NCI-H146 treated with DMSO at 0.1 percent for 48 hours (cell line): ENCODE measurements around the gene COL4A2.

Experiments
- DNase-seq: peaks from one replicate; lab custom pipeline; 2025; ENCODE audit not compliant: unreplicated experiment; lab: John Stamatoyannopoulos, UW

COL4A2 gene

DNA sequence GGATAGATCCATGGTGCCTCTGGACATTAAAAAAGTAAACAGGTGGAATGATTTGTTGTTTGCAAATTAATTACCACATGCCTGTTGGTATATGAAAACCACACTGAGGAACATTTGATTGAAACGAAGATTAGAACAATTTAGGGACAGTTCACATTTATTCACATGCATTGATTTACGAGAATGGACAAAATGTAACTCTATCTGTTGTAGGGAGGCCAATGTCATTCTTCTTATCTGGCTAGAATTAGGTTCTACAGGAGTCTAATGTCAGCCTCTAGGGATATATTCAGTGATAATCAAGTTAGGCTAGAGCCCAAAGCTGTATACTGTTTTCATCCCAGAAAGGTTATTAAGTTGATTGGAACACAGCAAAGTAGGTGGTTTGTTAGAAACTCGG is 125.4 kb downstream of the COL4A2 start:
- DNase-seq = no peak

DNA sequence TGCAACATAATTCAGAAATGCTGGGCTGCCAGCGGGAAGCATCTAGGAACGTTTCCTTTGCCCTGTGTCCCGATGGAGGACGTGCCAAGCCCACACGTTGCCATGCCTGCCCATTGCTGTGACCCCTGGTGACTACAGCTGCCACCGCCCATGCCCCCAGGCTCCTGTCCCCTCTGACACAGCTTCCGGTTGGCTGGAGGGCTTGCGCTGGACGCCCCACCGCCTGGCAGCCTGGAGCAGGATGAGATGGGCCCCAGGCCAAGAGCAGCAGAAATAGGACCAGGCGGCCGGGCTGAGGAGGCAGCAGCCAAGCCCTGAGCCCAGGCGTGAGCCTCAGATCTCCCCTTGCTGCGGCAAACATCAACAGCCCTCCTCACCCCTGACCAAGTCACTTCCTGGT is 125.9 kb downstream of the COL4A2 start:
- no peak for DNase-seq

DNA sequence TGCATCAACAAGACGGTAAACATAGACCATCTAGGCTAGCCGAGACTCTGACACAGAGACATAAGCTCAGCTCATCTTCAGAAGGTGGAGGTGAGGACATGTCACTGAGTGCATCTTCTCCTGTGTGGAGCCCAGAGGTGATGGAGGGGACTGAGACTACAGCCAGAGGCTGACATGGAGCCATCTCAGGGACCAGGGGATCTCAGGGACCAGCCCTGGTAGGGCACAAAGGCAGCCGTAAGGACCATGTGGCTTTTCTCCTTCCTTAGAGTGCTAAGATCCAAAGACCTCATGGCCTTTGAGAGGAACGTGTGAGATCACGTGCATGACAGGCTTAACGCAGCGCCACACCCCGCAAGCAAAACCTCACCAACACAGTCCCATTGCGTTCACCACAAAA is 127.5 kb downstream of the COL4A2 start:
- no peak for DNase-seq

DNA sequence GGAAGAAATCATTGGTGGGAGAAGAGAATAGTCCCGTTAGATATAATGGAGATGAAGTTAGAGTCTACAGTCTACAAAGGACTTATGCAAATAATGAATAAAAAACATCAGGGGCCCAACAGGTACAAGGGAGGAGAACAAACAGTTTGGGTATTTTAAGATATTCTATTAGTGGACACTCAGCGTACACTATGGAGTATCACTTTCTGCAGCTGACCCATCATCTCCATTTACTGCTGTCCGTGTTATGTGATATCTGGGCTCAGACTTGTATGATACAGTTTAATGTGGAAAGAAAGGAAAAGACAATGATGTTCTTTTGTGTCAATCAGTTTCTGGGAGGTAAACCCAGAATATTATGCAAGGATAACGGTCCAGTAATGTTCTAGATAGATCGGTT is 128.2 kb downstream of the COL4A2 start:
- DNase-seq = no peak

DNA sequence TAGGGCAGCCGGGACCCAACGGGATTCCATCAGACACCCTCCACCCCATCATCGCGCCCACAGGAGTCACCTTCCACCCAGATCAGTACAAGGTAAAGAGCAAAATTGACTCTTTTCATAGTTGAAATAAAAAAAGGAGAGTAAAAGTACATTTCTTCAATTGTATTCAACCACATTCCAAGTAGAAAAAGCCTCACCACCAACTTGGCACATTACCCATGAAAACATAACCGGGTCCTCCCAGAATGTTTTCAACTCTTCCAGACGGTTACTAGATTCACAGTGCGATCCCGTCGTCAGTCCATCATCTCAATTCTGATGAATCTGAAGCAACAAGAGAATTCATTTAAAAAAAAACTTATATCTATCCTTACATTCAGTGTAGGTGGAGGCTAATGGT is 129.2 kb downstream of the COL4A2 start:
- DNase-seq = no peak

DNA sequence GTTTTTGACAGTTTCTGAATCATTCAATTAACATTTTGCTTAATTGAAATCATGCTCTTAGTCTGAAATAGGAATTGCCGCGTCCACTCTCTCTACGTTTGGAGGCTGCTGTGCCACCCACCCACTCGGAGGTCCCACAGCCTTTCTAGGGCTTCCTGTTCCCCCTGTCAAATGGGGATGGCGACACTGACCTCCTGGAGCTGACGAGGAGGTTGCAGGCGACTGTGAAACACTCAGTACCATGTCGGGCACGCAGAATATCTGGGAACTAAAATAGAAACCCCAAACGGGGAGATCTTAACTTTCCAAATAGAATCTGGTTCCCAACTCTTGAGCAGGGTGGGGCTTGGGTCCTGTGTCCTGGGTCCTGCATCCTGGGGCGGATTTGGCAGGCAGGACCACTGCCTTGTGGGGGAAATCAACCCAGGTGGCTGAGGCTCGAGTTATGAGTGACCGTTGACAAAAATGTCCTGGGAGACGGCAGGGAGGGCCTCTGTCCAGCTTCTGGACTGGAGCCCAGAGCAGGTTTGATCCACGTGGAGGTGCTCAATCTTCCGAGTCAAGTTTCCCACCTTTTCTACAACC is 129.8 kb downstream of the COL4A2 start:
- DNase-seq = no peak

DNA sequence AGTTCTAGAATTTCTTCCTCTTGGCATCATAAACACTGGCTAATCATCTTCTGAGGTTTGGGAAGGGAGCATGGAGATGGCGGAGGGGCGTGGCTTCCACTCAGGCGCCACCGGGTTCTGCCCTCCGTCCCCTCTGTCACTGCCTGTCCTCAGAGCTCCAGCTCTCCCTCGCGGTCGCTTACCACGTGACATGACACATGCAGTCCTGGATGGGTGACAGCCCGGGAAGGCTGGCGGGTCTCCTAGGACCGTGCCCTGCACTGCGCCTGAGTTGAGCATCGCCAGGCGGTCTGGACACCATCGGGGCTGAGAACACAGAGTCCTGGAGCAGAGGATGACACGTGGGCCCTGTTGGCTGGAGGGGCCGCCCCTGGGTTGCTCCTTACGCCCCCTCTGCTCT is 131.1 kb downstream of the COL4A2 start:
- no peak for DNase-seq

DNA sequence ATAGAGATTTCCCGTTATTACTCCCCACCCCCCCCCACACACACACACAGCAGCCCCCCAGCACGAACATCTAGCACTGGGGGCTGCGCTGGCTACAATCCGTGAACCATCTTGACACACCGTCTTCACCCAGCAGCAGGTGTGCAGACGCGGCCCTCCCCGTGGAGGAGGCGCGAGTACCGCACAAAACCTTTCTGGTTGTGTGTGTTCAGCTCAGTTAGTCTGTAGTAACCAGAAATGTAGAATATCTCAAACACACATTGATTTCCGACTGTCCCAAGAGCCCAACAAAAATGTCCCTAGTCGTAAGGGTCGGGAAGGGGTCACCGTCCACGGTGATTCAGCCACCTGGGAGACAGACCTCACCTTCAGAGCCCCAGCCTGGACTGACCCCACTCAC is 131.7 kb downstream of the COL4A2 start:
- no peak for DNase-seq

DNA sequence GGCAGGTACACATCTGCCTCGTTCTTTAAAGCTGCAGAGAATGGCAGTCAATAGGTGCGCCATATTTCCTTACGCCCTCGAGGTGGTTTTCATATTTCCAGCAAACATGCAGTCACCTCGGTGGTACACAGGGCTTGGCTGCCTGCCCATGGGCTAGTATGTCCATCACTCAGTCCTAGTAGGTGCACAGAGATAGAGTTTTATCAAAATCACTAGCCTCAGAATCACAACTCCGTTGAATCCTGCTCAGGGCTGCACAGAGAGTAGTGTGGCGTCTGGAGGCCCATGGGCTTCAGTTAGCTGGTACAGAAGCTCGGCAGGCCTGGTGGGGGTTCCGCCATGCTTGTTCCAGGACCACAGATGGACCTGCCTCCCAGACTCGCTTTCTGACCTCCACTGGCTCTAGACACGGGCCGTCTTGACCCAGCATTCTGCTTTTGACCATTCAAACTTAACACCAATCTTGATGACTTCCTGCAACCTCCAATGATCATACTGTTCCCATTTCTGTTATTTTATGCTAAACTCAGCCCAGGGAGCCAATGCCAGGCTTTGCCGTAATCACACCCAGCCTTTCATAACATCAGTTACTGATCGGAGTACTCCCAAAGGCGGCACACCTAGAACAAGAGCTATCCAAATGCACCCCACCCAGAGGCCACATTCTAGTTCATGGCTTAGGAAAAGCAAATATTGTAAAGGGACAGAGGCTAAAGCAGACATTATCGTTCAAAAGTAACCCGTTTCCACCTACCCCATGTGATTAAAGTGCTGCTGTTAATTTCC is 134.1 kb downstream of the COL4A2 start:
- no peak for DNase-seq

DNA sequence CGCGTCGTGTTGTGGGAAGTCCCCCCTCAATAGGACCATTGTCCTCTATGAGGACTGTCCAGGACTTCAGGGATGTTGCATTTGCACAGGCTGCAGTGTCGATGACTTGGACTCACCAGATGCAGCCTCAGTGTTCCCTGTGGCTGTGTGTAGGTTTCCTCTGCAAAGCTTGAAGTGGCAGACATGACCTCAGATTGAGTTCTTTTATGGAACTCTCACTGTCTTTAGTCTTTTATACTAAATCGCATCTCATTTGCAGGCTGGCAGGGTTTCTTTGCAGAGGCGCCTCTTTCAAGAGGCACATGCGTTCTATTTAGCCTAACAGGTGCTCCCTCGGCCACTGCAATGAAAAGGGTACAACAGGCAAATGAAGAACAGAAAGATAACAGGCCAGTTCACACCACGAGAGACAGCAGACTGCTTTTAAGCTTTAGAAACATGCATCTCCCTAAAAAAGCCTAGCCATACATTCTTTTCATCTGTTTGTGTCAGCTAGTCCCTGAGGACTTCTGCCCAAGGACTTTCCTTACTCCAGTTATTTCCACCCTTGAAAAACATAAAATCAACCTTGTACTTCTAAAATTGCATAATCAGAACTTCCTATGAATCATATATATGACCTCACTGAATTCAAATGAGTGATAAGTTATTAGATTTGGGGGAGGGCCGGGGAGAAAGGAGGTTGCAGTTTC is 136.0 kb downstream of the COL4A2 start:
- DNase-seq = no peak

DNA sequence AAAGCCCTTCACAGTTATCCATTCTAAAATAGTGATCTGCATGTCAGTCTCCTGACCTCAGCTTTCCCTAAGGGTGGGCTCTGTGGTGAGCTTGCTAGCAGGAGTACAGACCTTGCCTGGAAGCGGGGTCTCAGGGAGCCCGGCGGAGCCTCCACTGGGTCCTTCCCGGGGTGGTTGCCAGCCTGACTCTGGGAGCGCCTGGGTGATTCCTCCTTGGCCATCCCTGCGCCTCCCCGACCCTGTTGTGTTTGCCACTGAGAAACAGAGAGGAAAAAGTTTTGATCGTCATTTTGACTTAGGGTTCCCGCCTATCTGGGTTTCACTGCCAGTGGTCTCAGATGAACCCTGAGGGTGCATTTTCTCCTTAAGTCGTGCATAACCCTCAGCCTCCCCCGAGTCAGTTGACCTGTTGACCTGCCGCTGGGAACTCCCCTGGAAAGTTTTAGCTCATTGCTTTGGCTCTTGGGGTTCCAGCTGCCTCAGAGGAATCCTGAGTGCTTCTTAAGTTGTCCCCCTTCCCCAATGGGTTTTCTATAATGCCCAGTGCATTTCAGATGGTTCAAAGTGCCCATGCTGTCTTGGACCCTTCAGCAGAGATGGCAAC is 136.6 kb downstream of the COL4A2 start:
- DNase-seq = no peak

DNA sequence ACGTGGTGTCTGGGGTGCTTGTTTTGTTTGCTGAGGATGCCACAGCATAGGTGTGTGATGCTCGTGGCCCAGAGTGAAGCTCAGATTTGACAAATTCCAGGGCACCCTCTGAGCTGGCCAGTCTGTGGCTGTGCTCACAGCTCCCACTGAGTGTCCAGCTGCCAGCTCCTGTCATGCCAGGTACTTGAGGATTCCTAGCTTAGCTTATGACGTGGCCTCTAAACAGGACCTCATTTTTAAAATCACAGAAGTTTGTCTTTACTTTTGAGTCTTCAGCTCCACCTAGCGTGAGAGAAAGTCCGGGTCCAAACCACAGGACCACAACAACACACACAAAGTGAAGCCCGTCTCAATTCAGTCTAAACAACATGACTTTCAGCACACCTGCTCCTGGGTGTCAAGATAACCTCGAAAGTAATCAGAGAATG is 137.2 kb downstream of the COL4A2 start:
- DNase-seq = no peak

DNA sequence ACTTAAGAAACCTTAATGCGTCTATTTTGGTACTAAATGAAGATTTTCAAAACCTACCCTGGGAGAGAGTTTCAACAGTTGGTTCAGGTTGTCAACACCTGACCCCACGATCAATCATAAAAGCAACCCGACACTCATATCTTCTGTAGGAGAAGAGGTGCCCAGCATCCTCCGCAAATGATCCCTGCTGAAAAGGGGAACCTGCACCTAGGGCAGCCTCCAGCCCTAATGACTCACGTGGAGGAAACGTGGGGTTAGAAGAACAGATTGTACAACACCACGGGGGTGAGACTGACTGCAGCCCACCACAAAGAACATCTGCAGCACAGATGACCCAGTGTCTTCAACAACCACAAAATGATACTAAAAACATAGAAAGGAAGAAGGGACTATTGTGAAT is 138.1 kb downstream of the COL4A2 start:
- DNase-seq = no peak

DNA sequence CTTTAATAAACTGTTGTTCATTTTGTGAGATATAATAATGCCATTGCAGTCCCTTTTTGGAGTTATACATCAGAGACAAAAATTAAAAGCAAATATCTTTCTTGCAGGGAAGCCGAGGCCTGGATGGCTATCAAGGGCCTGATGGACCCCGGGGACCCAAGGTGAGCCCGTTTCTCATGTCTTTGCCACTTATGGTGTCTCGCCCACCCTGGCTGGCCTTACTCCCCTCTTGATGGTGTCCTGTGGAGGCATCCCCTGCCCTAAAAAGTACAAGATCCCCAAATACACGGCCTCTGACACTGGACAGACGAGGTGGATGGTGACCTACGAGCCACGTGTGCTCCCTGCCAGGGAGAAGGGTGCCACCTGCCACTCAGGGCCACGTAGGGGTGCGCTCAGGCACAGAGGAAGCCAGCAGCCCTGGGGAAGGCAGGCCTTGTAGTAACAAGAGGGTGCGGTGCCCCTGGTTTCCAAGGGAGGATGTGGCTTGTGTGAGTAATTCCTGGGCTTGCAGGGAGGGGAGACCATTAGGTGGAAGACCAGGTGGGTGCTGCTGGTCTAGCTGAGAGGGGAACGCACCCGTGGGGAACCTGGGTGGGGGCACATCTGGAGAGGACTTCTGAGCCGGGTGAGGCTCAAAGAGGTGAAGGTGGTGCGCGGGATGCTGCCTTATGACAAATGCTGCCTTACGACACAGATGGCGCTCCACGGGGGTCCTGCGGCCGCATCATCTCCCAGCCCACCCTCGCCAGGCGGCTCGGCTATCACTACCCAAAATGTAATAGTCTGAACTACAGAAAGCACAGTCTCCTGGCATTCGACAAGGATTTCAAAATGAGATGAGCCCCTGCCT is 138.9 kb downstream of the COL4A2 start:
- DNase-seq = no peak

DNA sequence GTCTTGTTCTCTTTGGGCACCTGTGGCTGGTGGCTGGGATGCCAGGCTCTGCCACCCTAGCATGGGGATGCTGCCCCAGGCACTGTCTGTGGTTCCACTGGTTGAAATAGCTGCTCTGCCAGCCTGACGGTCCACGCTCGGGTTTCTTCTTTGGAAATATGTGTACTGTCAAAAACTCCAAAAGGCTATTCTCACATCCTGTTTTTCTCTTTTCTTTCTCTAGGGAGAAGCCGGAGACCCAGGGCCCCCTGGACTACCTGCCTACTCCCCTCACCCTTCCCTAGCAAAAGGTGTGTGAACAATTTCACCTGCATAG is 139.4 kb downstream of the COL4A2 start:
- no peak for DNase-seq

DNA sequence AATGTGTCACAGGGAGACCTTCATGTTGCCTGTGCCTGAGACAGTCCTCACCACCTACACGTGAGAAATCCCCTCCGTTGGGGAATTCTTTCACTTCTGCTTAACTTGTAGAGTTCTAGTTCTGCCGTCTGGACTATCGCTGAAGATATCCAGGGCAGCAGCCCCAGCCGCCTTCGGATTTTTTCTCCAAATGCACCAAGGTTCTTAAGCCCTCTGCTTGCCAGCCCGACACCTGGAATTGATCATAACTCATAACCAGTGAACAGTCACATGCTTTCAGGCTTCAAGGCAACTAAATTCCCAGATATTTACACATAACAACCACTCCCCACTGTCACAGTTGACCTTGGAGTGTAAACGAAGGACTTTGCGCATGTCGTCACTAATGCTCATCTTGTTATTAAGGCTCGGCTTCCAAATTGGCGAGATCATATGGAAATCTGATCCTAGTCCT is 140.0 kb downstream of the COL4A2 start:
- DNase-seq = no peak

DNA sequence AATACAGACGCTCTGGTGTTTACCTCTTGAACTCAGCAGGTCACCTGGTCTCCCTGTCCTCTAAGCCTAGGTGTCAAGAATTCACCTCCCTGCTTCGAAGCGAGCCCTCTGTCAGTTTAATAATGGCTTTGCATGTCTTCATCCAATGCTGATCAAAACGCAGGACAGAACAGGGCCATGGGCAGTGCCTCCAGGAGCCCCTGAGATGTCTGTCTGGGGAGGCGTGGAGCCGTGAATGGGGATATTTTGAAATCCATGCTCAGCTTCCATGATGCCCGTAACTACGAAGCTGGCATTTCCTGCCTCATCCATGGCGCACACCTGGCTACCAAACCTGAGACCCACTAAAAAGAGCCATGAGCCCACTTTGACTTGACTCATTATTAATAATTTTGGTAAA is 140.7 kb downstream of the COL4A2 start:
- DNase-seq = no peak

DNA sequence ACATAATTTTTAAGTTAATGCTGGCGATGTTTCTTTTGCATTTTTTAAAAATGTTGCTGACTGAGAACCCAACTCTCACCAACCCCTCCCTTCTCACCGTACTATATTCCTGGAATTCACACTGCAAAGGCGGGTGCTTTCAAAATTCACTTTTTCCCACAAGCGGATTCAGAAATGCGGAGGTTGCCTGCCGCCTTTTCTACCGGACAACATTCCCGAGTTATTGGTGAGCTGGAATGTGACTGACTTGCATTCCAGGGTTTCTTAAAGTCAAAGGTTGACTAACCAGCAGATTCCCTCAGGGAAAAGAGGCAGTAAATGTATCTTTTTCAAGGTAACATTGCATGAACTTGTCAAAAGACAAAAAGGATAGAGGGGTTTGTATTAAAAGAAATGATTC is 141.1 kb downstream of the COL4A2 start:
- DNase-seq = no peak

DNA sequence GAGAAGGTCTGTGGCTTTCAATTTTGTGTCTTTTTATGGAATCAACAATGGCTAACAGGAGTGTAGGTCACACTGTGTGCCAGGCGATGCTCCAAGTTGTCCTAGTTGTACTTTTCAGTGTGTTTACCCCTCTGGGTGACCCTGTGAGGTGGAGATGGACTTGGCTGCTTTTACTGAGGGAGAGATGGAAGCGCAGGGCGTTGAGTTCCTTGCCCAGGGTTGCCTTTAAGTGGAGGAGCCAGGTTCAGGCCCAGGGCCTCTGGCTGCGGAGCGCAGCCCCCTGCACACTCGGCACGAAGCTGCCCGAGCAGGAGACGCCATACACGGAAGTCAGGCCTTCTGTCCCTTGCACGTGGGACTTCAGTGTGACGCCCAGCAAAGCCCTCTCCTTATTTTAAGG is 141.6 kb downstream of the COL4A2 start:
- DNase-seq = no peak

DNA sequence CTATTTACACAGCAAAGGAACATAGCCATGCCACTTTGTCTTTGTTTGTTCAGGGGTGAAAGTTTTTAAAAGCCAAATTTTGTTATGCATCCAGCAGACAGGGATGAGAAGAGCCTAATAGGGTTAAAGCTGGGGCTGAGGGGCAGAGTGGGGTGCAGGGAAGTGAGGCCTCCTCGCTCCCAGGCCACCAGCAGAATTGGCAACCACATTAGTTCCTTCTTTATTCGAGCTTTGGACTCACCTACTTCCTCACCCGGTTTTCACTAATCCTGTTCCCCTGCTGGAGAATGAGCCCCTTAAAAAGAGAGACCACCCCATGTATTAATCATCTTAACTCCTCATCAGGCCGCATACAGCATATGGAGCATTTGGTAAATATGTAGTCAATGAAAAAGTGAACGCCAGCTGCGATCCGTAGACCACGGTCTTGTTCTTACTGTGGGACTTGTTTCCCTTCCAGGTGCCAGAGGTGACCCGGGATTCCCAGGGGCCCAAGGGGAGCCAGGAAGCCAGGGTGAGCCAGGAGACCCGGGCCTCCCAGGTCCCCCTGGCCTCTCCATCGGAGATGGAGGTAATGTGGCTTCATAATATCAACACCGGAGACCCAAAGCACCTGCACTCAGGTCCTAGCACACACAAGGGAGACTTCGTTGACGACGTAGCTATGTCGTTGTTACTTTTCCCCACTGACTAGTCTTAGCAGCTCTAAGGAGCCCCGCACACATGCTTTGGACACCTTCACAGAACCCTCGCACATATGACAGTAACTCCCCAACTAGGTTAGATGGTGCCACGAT is 142.3 kb downstream of the COL4A2 start:
- DNase-seq = no peak
